HCT116 (cell line): ENCODE results near the gene APBA2. TPM values are rescaled to one million over a fixed set of nuclear protein-coding genes. Genes with fewer than 3 reads are reported as not detected.

Experiments
- ATAC-seq: fragments of 200-7000 bp; cut with Tn5 transposase; 2 replicates; pipeline ENCODE4 v1.9.1; 2020; ENCODE audit warnings: mild to moderate bottlenecking, moderate library complexity
- BruUV-seq: library from RNA; stranded (reverse); fragments of 400-500 nt; replicated peaks from 2 replicates; lab custom pipeline; 2021; lab: Mats Ljungman, UMichigan
- CTCF ChIA-PET: fragments of 300-600 bp; sonication (Branson Sonifier 250); formaldehyde crosslinking; loops from one replicate; lab custom pipeline; 2021; ENCODE audit warnings: antibody characterized with exemption; lab: Charles Lee
- POLR2A ChIA-PET: fragments of 300-600, 350-600 bp; sonication (Branson Sonifier 250); formaldehyde crosslinking; loops from one replicate; lab custom pipeline; 2021; ENCODE audit warnings: antibody characterized with exemption; lab: Charles Lee
- RAD21 ChIA-PET, 2 experiments: fragments of 300-600 bp; sonication (Branson Sonifier 250); formaldehyde crosslinking; loops; one replicate each; lab custom pipeline; 2023; ENCODE audit warnings: low total read pairs in 2 of 2; ENCODE audit not compliant: uncharacterized antibody in 2 of 2, unreplicated experiment in 2 of 2, low non-redundant PET in 1 of 2; lab: Charles Lee
- DNase-seq: peaks from one replicate; pipeline ENCODE4 v3.0.0-alpha.2; 2010; ENCODE audit warnings: low read depth, low spot score
- H2AFZ ChIP-seq: fragments of 200-600 bp; shearing (Covaris generic), sonication (generic); 2 replicates; pipeline ENCODE4 v1.6.1; 2017; ENCODE audit warnings: low read depth, mixed run types, mixed read lengths, antibody characterized with exemption, low read length; ENCODE audit not compliant: poor library complexity, severe bottlenecking
- H3K27ac ChIP-seq: 2 replicates; pipeline ENCODE4 v1.5.1; 2012; ENCODE audit warnings: low read depth, low read length
- H3K27me3 ChIP-seq: fragments of 200-600 bp; sonication (generic); 2 replicates; pipeline ENCODE4 v1.6.1; 2016; ENCODE audit warnings: mixed run types, low read length, mixed read lengths; ENCODE audit not compliant: insufficient read depth
- H3K36me3 ChIP-seq, 2 experiments: fragments of 200-500 bp in 1 of 2; fragments of 200-600 bp in 1 of 2; sonication (Bioruptor generic) in 1 of 2; sonication (generic) in 1 of 2; 2 replicates each; pipeline versions ENCODE4 v1.5.1 to v1.6.1; 2014 to 2016; ENCODE audit warnings: low read length in 2 of 2, inconsistent platforms in 1 of 2, mixed read lengths in 1 of 2, mixed run types in 1 of 2; ENCODE audit not compliant: insufficient read depth in 2 of 2, control insufficient read depth in 1 of 2
- H3K4me1 ChIP-seq, 2 experiments: fragments of 200-600 bp in 1 of 2; sonication (generic) in 1 of 2; 2 replicates each; pipeline versions ENCODE4 v1.5.1 to v1.6.1; 2012 to 2017; ENCODE audit warnings: low read length in 2 of 2, inconsistent platforms in 1 of 2, mild to moderate bottlenecking in 1 of 2, mixed read lengths in 1 of 2, mixed run types in 1 of 2, moderate library complexity in 1 of 2; ENCODE audit not compliant: insufficient read depth in 2 of 2, control insufficient read depth in 1 of 2
- H3K4me2 ChIP-seq: fragments of 200-600 bp; sonication (generic); 2 replicates; pipeline ENCODE4 v1.6.1; 2017; ENCODE audit warnings: mixed run types, low read length, mixed read lengths
- H3K4me3 ChIP-seq, 2 experiments: fragments of 200-600 bp in 1 of 2; sonication (generic) in 1 of 2; replicated peaks in 1 of 2; 2 replicates each; pipeline ENCODE4 v1.5.1; 2011 to 2016; ENCODE audit warnings: low read length in 2 of 2, control low read depth in 1 of 2, low read depth in 1 of 2, mild to moderate bottlenecking in 1 of 2, mixed read lengths in 1 of 2, mixed run types in 1 of 2
- H3K79me2 ChIP-seq: fragments of 200-600 bp; sonication (generic); 2 replicates; pipeline ENCODE4 v1.6.1; 2017; ENCODE audit warnings: mild to moderate bottlenecking, mixed run types, low read length, moderate library complexity, mixed read lengths; ENCODE audit not compliant: insufficient read depth
- H3K9ac ChIP-seq: fragments of 200-600 bp; sonication (generic); 2 replicates; pipeline ENCODE4 v1.6.1; 2016; ENCODE audit warnings: low read length, mixed read lengths
- H3K9me2 ChIP-seq: fragments of 200-600 bp; sonication (generic), shearing (Covaris generic); 2 replicates; pipeline ENCODE4 v1.6.1; 2017; ENCODE audit warnings: mixed run types, mild to moderate bottlenecking, moderate library complexity; ENCODE audit not compliant: insufficient read depth
- H3K9me3 ChIP-seq, 2 experiments: fragments of 200-500 bp in 1 of 2; fragments of 200-600 bp in 1 of 2; sonication (Bioruptor generic) in 1 of 2; sonication (generic) in 1 of 2; 2 replicates each; pipeline ENCODE4 v1.6.1; 2014 to 2017; ENCODE audit warnings: low read length in 2 of 2, mixed read lengths in 2 of 2, inconsistent platforms in 1 of 2, low read depth in 1 of 2, mild to moderate bottlenecking in 1 of 2, mixed run types in 1 of 2, moderate library complexity in 1 of 2; ENCODE audit not compliant: control insufficient read depth in 1 of 2, insufficient read depth in 1 of 2
- H4K20me1 ChIP-seq: fragments of 200-600 bp; sonication (generic), shearing (Covaris generic); 2 replicates; pipeline ENCODE4 v1.6.1; 2017; ENCODE audit warnings: mixed run types, mild to moderate bottlenecking, moderate library complexity; ENCODE audit not compliant: insufficient read depth
- CBX3 ChIP-seq: IDR thresholded peaks from 2 replicates; pipeline ENCODE4 v1.6.1; 2012; ENCODE audit warnings: low read depth
- EGR1 ChIP-seq: IDR thresholded peaks from 2 replicates; pipeline ENCODE4 v1.6.1; 2012; ENCODE audit warnings: low read depth
- EZH2 ChIP-seq: fragments of 200-600 bp; sonication (generic); IDR thresholded peaks from 2 replicates; pipeline ENCODE4 v1.6.1; 2017; ENCODE audit warnings: antibody characterized with exemption, mixed run types
- POLR2A ChIP-seq: IDR thresholded peaks from 2 replicates; pipeline ENCODE4 v1.7.0; 2011; ENCODE audit warnings: borderline replicate concordance; ENCODE audit not compliant: insufficient read depth, insufficient read length; ENCODE audit errors: extremely low read depth
- RAD21 ChIP-seq: IDR thresholded peaks from 2 replicates; pipeline ENCODE4 v1.6.1; 2012; ENCODE audit warnings: low read depth, mild to moderate bottlenecking
- SIN3A ChIP-seq: IDR thresholded peaks from 2 replicates; pipeline ENCODE4 v1.6.1; 2012; ENCODE audit warnings: low read depth
- SP1 ChIP-seq: IDR thresholded peaks from 2 replicates; pipeline ENCODE4 v1.6.1; 2012; ENCODE audit warnings: low read depth
- SRF ChIP-seq: IDR thresholded peaks from 2 replicates; pipeline ENCODE4 v1.6.1; 2012; ENCODE audit warnings: low read depth
- TCF7L2 ChIP-seq: IDR thresholded peaks from 2 replicates; pipeline ENCODE4 v1.7.0; 2011; ENCODE audit warnings: borderline replicate concordance, inconsistent platforms; ENCODE audit not compliant: insufficient read depth, insufficient read length; ENCODE audit errors: extremely low read depth
- YY1 ChIP-seq: IDR thresholded peaks from 2 replicates; pipeline ENCODE4 v1.6.1; 2011; ENCODE audit warnings: low read length, low read depth, moderate library complexity, mild to moderate bottlenecking; ENCODE audit not compliant: insufficient replicate concordance; ENCODE audit errors: extremely low read depth
- ZFX ChIP-seq: fragments of 450-650 bp; IDR thresholded peaks from 2 replicates; pipeline ENCODE4 v1.6.1; 2017
- ZNF274 ChIP-seq: fragments of 200-500 bp; sonication (Bioruptor generic); IDR thresholded peaks from 2 replicates; pipeline ENCODE4 v1.6.1; 2014; ENCODE audit warnings: mild to moderate bottlenecking, low read depth, low read length, inconsistent platforms
- intact Hi-C: fragments of 100-400 bp; cut with micrococcal nuclease; formaldehyde crosslinking; loops from 2 replicates; pipeline ENCODE4 v1.10.0; 2022
- total RNA-seq: library from RNA; stranded (reverse); gene quantifications from one replicate; pipeline ENCODE4 v1.2.1, GENCODE V29; 2021; ENCODE audit not compliant: unreplicated experiment
- TF ChIP-seq, protein P1 (sequence below): IDR thresholded peaks from 2 replicates; pipeline ENCODE4 v1.6.1; 2012
- TF ChIP-seq, protein P2 (sequence below): IDR thresholded peaks from 2 replicates; pipeline ENCODE4 v1.6.1; 2012; ENCODE audit warnings: low read depth
- TF ChIP-seq, protein P3 (sequence below), 3 experiments: fragments of 200-600 bp in 1 of 3; sonication (generic) in 1 of 3; IDR thresholded peaks in 2 of 3; conservative IDR thresholded peaks in 1 of 3; 2 replicates each; pipeline ENCODE4 v1.5.1; 2012 to 2017; ENCODE audit warnings: low read depth in 2 of 3, low read length in 2 of 3, antibody characterized with exemption in 1 of 3, borderline replicate concordance in 1 of 3, control low read depth in 1 of 3, mild to moderate bottlenecking in 1 of 3, mixed read lengths in 1 of 3, mixed run types in 1 of 3, moderate library complexity in 1 of 3; ENCODE audit not compliant: insufficient read depth in 1 of 3
- TF ChIP-seq, protein P4 (sequence below): IDR thresholded peaks from 2 replicates; pipeline ENCODE4 v1.6.1; 2011; ENCODE audit warnings: mild to moderate bottlenecking, low read length, moderate library complexity; ENCODE audit not compliant: insufficient replicate concordance; ENCODE audit errors: extremely low read depth

APBA2 gene
- total RNA-seq, 1 experiment from 2014 or later, result 0.47 TPM

DNA sequence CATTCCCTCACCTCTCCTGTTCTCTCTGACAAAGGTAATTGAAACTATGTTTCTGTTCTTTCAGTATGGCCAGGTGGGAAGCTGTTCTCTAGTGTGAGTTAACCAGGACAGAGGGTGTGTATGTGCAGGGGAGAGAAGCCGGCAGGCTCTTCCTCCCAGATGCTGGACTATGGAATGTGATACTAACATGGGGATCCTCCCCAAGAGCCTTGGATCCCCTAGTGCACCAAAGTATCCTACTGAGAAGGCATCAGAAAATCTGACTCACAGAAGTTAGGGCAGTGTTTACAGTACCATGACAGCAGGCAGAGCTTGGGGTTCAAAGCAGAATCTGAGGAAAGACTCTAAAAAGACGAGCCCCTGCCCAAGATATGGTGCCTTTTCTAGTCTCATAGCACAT lies 123.1 kb downstream of the APBA2 start:
- no peak for DNase-seq
- no TSS peak for BruUV-seq
- H3K27me3 ChIP-seq, result no peaks in the 10 kb centered on the region
- ChIA-PET RAD21 (no interaction called here), CTCF (no interaction called here), POLR2A (no interaction called here)
- no peaks in the 10 kb centered on the region for H3K79me2 ChIP-seq
- no peaks in the 10 kb centered on the region for H3K9me2 ChIP-seq
- peaks cover 6 to 13% of the 10 kb centered on the region in 2 experiments for H3K4me1 ChIP-seq
- no peak overlapping the region for H2AFZ ChIP-seq
- H3K4me2 ChIP-seq, result no peak overlapping the region
- no peak overlapping the region for H3K4me3 ChIP-seq
- no peak for ATAC-seq
- intact Hi-C loops, result no loop called here
- TF ChIP-seq YY1, result no peak
- TF ChIP-seq ZFX, result no peak
- TF ChIP-seq POLR2A, result no peak
- TF ChIP-seq EGR1, result no peak
- no peak for TF ChIP-seq TCF7L2
- TF ChIP-seq, protein P1, sequence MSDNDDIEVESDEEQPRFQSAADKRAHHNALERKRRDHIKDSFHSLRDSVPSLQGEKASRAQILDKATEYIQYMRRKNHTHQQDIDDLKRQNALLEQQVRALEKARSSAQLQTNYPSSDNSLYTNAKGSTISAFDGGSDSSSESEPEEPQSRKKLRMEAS, result no peak
- TF ChIP-seq, protein P2, sequence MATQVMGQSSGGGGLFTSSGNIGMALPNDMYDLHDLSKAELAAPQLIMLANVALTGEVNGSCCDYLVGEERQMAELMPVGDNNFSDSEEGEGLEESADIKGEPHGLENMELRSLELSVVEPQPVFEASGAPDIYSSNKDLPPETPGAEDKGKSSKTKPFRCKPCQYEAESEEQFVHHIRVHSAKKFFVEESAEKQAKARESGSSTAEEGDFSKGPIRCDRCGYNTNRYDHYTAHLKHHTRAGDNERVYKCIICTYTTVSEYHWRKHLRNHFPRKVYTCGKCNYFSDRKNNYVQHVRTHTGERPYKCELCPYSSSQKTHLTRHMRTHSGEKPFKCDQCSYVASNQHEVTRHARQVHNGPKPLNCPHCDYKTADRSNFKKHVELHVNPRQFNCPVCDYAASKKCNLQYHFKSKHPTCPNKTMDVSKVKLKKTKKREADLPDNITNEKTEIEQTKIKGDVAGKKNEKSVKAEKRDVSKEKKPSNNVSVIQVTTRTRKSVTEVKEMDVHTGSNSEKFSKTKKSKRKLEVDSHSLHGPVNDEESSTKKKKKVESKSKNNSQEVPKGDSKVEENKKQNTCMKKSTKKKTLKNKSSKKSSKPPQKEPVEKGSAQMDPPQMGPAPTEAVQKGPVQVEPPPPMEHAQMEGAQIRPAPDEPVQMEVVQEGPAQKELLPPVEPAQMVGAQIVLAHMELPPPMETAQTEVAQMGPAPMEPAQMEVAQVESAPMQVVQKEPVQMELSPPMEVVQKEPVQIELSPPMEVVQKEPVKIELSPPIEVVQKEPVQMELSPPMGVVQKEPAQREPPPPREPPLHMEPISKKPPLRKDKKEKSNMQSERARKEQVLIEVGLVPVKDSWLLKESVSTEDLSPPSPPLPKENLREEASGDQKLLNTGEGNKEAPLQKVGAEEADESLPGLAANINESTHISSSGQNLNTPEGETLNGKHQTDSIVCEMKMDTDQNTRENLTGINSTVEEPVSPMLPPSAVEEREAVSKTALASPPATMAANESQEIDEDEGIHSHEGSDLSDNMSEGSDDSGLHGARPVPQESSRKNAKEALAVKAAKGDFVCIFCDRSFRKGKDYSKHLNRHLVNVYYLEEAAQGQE, result no peak
- TF ChIP-seq, protein P3, sequence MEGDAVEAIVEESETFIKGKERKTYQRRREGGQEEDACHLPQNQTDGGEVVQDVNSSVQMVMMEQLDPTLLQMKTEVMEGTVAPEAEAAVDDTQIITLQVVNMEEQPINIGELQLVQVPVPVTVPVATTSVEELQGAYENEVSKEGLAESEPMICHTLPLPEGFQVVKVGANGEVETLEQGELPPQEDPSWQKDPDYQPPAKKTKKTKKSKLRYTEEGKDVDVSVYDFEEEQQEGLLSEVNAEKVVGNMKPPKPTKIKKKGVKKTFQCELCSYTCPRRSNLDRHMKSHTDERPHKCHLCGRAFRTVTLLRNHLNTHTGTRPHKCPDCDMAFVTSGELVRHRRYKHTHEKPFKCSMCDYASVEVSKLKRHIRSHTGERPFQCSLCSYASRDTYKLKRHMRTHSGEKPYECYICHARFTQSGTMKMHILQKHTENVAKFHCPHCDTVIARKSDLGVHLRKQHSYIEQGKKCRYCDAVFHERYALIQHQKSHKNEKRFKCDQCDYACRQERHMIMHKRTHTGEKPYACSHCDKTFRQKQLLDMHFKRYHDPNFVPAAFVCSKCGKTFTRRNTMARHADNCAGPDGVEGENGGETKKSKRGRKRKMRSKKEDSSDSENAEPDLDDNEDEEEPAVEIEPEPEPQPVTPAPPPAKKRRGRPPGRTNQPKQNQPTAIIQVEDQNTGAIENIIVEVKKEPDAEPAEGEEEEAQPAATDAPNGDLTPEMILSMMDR (IDR thresholded peaks at IDR 0.05 in 2 of 3, conservative IDR thresholded peaks at IDR 0.05 in 1 of 3; ENCODE audit: borderline replicate concordance in 1 of 3, insufficient read depth in 1 of 3, low read depth in 2 of 3, low read length in 2 of 3), result no peak
- no peak for TF ChIP-seq ZNF274
- no peak for TF ChIP-seq SIN3A
- TF ChIP-seq, protein P4, sequence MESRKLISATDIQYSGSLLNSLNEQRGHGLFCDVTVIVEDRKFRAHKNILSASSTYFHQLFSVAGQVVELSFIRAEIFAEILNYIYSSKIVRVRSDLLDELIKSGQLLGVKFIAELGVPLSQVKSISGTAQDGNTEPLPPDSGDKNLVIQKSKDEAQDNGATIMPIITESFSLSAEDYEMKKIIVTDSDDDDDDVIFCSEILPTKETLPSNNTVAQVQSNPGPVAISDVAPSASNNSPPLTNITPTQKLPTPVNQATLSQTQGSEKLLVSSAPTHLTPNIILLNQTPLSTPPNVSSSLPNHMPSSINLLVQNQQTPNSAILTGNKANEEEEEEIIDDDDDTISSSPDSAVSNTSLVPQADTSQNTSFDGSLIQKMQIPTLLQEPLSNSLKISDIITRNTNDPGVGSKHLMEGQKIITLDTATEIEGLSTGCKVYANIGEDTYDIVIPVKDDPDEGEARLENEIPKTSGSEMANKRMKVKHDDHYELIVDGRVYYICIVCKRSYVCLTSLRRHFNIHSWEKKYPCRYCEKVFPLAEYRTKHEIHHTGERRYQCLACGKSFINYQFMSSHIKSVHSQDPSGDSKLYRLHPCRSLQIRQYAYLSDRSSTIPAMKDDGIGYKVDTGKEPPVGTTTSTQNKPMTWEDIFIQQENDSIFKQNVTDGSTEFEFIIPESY, result no peak
- no peak for TF ChIP-seq CBX3
- no peak for TF ChIP-seq SRF
- no peak for TF ChIP-seq RAD21
- no peak for TF ChIP-seq SP1
- TF ChIP-seq EZH2, result no peak
- H3K36me3 ChIP-seq, result no peaks in the 10 kb centered on the region
- H3K9ac ChIP-seq, result no peak overlapping the region
- no peaks in the 10 kb centered on the region for H3K9me3 ChIP-seq
- no peaks in the 10 kb centered on the region for H4K20me1 ChIP-seq
- H3K27ac ChIP-seq, result no peak overlapping the region
